H1 (cell line): ENCODE measurements around the gene DRD2. TPM values are rescaled to one million over a fixed set of nuclear protein-coding genes. Genes with fewer than 3 reads are reported as not detected.

Source experiments
- CTCF ChIA-PET: fragments of 300-600 bp; sonication (Branson Sonifier 250); formaldehyde crosslinking; loops from one replicate; lab custom pipeline; 2021; ENCODE audit not compliant: partially characterized antibody; lab: Charles Lee
- POLR2A ChIA-PET: fragments of 300-600 bp; sonication (Branson Sonifier 250); formaldehyde crosslinking; loops from one replicate; lab custom pipeline; 2021; ENCODE audit warnings: inconsistent platforms; ENCODE audit not compliant: partially characterized antibody; lab: Charles Lee
- DNase-seq, 2 experiments: peaks; one replicate each; pipeline versions ENCODE4 v3.0.0 to v3.0.0-alpha.2; 2010 to 2022; ENCODE audit warnings: low spot score in 2 of 2, low read depth in 1 of 2, mixed read lengths in 1 of 2
- FAIRE-seq: peaks from 2 replicates; lab custom pipeline; 2011; peaks lifted over from hg19 to GRCh38; lab: Jason Lieb, UNC
- H2AFZ ChIP-seq: 2 replicates; pipeline ENCODE4 v1.8.1; 2012; ENCODE audit warnings: low read length, inconsistent platforms
- H2AK5ac ChIP-seq: 2 replicates; pipeline ENCODE4 v1.6.1; 2013; ENCODE audit warnings: low read depth, low read length
- H2BK120ac ChIP-seq: replicated peaks from 2 replicates; pipeline ENCODE3; 2013; ENCODE audit warnings: low read depth, low read length, inconsistent platforms
- H2BK12ac ChIP-seq: 2 replicates; pipeline ENCODE4 v1.6.1; 2013; ENCODE audit warnings: low read depth, low read length
- H2BK15ac ChIP-seq: 2 replicates; pipeline ENCODE4 v1.6.1; 2013; ENCODE audit warnings: low read length
- H2BK20ac ChIP-seq: 2 replicates; pipeline ENCODE4 v1.6.1; 2013; ENCODE audit warnings: low read length
- H2BK5ac ChIP-seq: 2 replicates; pipeline ENCODE4 v1.6.1; 2013; ENCODE audit warnings: low read depth, low read length
- H3K14ac ChIP-seq: 2 replicates; pipeline ENCODE4 v1.6.1; 2013; ENCODE audit warnings: inconsistent platforms; ENCODE audit not compliant: insufficient read length
- H3K18ac ChIP-seq: 2 replicates; pipeline ENCODE4 v1.6.1; 2013; ENCODE audit warnings: low read length; ENCODE audit errors: extremely low read depth
- H3K23ac ChIP-seq: 2 replicates; pipeline ENCODE4 v1.6.1; 2013; ENCODE audit warnings: inconsistent platforms; ENCODE audit not compliant: insufficient read length
- H3K23me2 ChIP-seq: 2 replicates; pipeline ENCODE4 v1.6.1; 2013; ENCODE audit warnings: low read depth, low read length
- H3K27ac ChIP-seq: 2 replicates; pipeline ENCODE4 v1.6.1; 2011; ENCODE audit warnings: low read depth, low read length, inconsistent platforms
- H3K27me3 ChIP-seq, 4 experiments: replicated peaks in 1 of 4; 1 replicate in 1 of 4; 2 replicates in 3 of 4; pipeline versions ENCODE4 v1.6.1 to v1.8.1; 2011 to 2013; ENCODE audit warnings: low read length in 3 of 4, mild to moderate bottlenecking in 3 of 4, inconsistent platforms in 2 of 4, mixed read lengths in 2 of 4, moderate library complexity in 1 of 4; ENCODE audit not compliant: control insufficient read depth in 3 of 4, insufficient read depth in 3 of 4; ENCODE audit errors: extremely low read depth in 1 of 4
- H3K36me3 ChIP-seq, 4 experiments: 2 replicates each; pipeline versions ENCODE4 v1.6.1 to v1.8.1; 2011 to 2013; ENCODE audit warnings: mild to moderate bottlenecking in 4 of 4, low read length in 3 of 4, moderate library complexity in 2 of 4, control low read depth in 1 of 4, inconsistent platforms in 1 of 4; ENCODE audit not compliant: insufficient read depth in 4 of 4, control insufficient read depth in 2 of 4
- H3K4ac ChIP-seq: replicated peaks from 2 replicates; pipeline ENCODE3; 2013; ENCODE audit warnings: low read length, low read depth, mixed read lengths, inconsistent platforms; ENCODE audit not compliant: insufficient read length
- H3K4me1 ChIP-seq, 4 experiments: replicated peaks in 1 of 4; 1 replicate in 1 of 4; 2 replicates in 3 of 4; pipeline versions ENCODE4 v1.6.1 to v1.8.1; 2011 to 2013; ENCODE audit warnings: low read length in 3 of 4, inconsistent platforms in 2 of 4, mixed read lengths in 1 of 4; ENCODE audit not compliant: insufficient read depth in 4 of 4, control insufficient read depth in 3 of 4
- H3K4me2 ChIP-seq, 2 experiments: 2 replicates each; pipeline versions ENCODE4 v1.6.1 to v1.8.1; 2011 to 2013; ENCODE audit warnings: low read depth in 2 of 2, low read length in 2 of 2, control low read depth in 1 of 2, inconsistent platforms in 1 of 2, mild to moderate bottlenecking in 1 of 2; ENCODE audit not compliant: insufficient read depth in 1 of 2
- H3K4me3 ChIP-seq, 4 experiments: fragments of 200-600, 300-600 bp in 1 of 4; sonication (generic), shearing (Covaris generic), sonication (Bioruptor Twin) in 1 of 4; 2 replicates each; pipeline versions ENCODE4 v1.5.1 to v1.8.1; 2011 to 2016; ENCODE audit warnings: low read length in 4 of 4, low read depth in 3 of 4, control low read depth in 2 of 4, inconsistent platforms in 2 of 4, mild to moderate bottlenecking in 2 of 4, mixed read lengths in 1 of 4, moderate library complexity in 1 of 4; ENCODE audit not compliant: insufficient read depth in 2 of 4; ENCODE audit errors: extremely low read depth in 1 of 4
- H3K56ac ChIP-seq: replicated peaks from 2 replicates; pipeline ENCODE3; 2013; ENCODE audit warnings: low read depth, mild to moderate bottlenecking, mixed read lengths, low read length, inconsistent platforms; ENCODE audit not compliant: insufficient read length
- H3K79me1 ChIP-seq: 2 replicates; pipeline ENCODE4 v1.6.1; 2013; ENCODE audit warnings: low read depth, low read length, control low read depth
- H3K79me2 ChIP-seq, 2 experiments: 2 replicates each; pipeline versions ENCODE4 v1.6.1 to v1.8.1; 2012 to 2013; ENCODE audit warnings: low read length in 2 of 2, mild to moderate bottlenecking in 2 of 2, inconsistent platforms in 1 of 2; ENCODE audit not compliant: insufficient read depth in 2 of 2, control insufficient read depth in 1 of 2
- H3K9ac ChIP-seq, 4 experiments: replicated peaks in 1 of 4; 1 replicate in 1 of 4; 2 replicates in 3 of 4; pipeline versions ENCODE4 v1.6.1 to v1.8.1; 2011 to 2013; ENCODE audit warnings: low read depth in 3 of 4, low read length in 3 of 4, control low read depth in 2 of 4, mild to moderate bottlenecking in 2 of 4, moderate library complexity in 2 of 4, inconsistent platforms in 1 of 4; ENCODE audit errors: extremely low read depth in 1 of 4
- H3K9me3 ChIP-seq, 2 experiments: 2 replicates each; pipeline versions ENCODE4 v1.6.1 to v1.8.1; 2012 to 2013; ENCODE audit warnings: mild to moderate bottlenecking in 2 of 2, moderate library complexity in 2 of 2, control low read depth in 1 of 2, inconsistent platforms in 1 of 2, low read depth in 1 of 2, low read length in 1 of 2, mixed read lengths in 1 of 2; ENCODE audit not compliant: insufficient read depth in 2 of 2
- H4K20me1 ChIP-seq, 2 experiments: replicated peaks in 1 of 2; 2 replicates each; pipeline versions ENCODE3 to v1.8.1; 2011 to 2013; ENCODE audit warnings: inconsistent platforms in 2 of 2, low read length in 2 of 2, mild to moderate bottlenecking in 1 of 2; ENCODE audit not compliant: insufficient read depth in 2 of 2, control insufficient read depth in 1 of 2
- H4K5ac ChIP-seq: 2 replicates; pipeline ENCODE4 v1.6.1; 2013; ENCODE audit warnings: low read length, low read depth, mixed read lengths, inconsistent platforms; ENCODE audit not compliant: insufficient read length
- H4K8ac ChIP-seq: 2 replicates; pipeline ENCODE4 v1.8.0; 2013; ENCODE audit warnings: mild to moderate bottlenecking, moderate library complexity, low read length, inconsistent platforms; ENCODE audit not compliant: insufficient read depth; ENCODE audit errors: extremely low read depth
- H4K91ac ChIP-seq: replicated peaks from 2 replicates; pipeline ENCODE3; 2013; ENCODE audit warnings: low read length, mixed read lengths, inconsistent platforms; ENCODE audit not compliant: insufficient read length
- SIN3A ChIP-seq, 2 experiments: IDR thresholded peaks in 1 of 2; conservative IDR thresholded peaks in 1 of 2; 2 replicates each; pipeline ENCODE4 v1.6.1; 2011 to 2012; ENCODE audit warnings: low read length in 2 of 2, improper control_type of control experiment in 1 of 2, low read depth in 1 of 2, mild to moderate bottlenecking in 1 of 2
- WGBS, 2 experiments: shearing (Covaris generic) in 1 of 2; methylation state at CpG; one replicate each; pipeline versions ENCODE4 v1.1.6 to v1.1.7; 2013 to 2015; ENCODE audit warnings: low lambda C conversion rate in 2 of 2, mixed read lengths in 2 of 2, inconsistent platforms in 1 of 2, low coverage in 1 of 2, missing lambda C conversion rate in 1 of 2; ENCODE audit not compliant: insufficient replicate concordance in 2 of 2, insufficient coverage in 1 of 2, insufficient read length in 1 of 2; ENCODE audit errors: extremely low coverage in 1 of 2, missing lambda C conversion rate in 1 of 2; 5-methylcytosine and 5-hydroxymethylcytosine counted together
- polyA plus RNA-seq, 7 experiments: library from polyadenylated mRNA; depleted of rRNA in 3 of 7; stranded (reverse) in 5 of 7; unstranded in 2 of 7; fragments of >200 nt in 5 of 7; fragments of 200-250 nt in 2 of 7; gene quantifications; 1 replicate in 5 of 7; 2 replicates in 1 of 7; 4 replicates in 1 of 7; pipeline versions ENCODE4 v1.2.1 to v1.2.3, GENCODE V29; 2011 to 2013; ENCODE audit warnings: missing spikeins in 2 of 7, mixed read lengths in 2 of 7
- total RNA-seq: library from RNA; stranded (reverse); fragmentation: NEBNext Ultra II Directional; extraction: Animal tissue kit (Norgen Biotek cat#: 25700); gene quantifications from 2 replicates; pipeline ENCODE4 v1.2.1, GENCODE V29; 2021

Gene DRD2
- total and polyA plus RNA-seq, 2 of the 8 experiments (the other 6 are each of a cell fraction or from before 2014, with no cell fraction given), result 0.26 to 0.41 TPM

DNA sequence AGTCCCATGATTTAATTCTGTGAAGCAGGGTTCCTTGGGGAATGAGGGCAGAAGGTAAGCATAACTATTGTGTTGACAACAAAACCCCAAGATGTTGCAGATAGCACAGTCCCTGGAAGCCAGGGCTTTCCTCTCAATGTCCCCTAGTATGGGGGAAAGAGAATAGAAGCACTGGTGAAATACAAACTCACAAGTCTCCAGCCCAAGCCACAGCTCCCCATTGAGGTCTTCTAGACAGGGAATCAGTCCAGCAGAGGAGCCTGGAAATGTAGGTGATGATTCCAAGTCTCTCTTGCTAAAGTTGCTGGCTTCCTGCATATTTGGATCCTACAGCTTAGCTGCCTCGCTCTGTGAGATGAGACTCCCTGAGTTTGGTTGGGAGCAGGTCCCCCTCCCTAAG lies 31.7 kb upstream of the DRD2 start:
- H3K27ac ChIP-seq, result no peak overlapping the region
- no peaks in the 10 kb centered on the region for H3K4me1 ChIP-seq
- FAIRE-seq (no peak), DNase-seq (no peak)
- no peak overlapping the region for H2AK5ac ChIP-seq
- no peak overlapping the region for H3K18ac ChIP-seq
- no peak overlapping the region for H2BK15ac ChIP-seq
- H4K91ac ChIP-seq, result no peak overlapping the region
- H3K23me2 ChIP-seq, result no peaks in the 10 kb centered on the region; the same call in 1 of the 2 replicates
- no peaks in the 10 kb centered on the region for H3K9me3 ChIP-seq
- H4K5ac ChIP-seq, result no peak overlapping the region
- no peaks in the 10 kb centered on the region for H3K79me1 ChIP-seq
- no peak overlapping the region for H2BK20ac ChIP-seq
- H3K4me2 ChIP-seq, result no peak overlapping the region
- H3K79me2 ChIP-seq, result no peaks in the 10 kb centered on the region
- no peak overlapping the region for H2BK120ac ChIP-seq
- no peak overlapping the region for H2AFZ ChIP-seq
- H3K27me3 ChIP-seq, result no peaks in the 10 kb centered on the region
- H4K20me1 ChIP-seq, result no peaks in the 10 kb centered on the region
- H3K36me3 ChIP-seq, result no peaks in the 10 kb centered on the region
- 90% methylated on average over 1 of the region's 1 CpG; no CpG with 5 or more reads in 1 of the 2 experiments for WGBS, 2 experiments
- ChIA-PET CTCF (interaction anchor here (0.7 to 1.1 kb wide), 5 partner anchors 14 to 1394 kb away, joined by 3 read pairs; no protein-coding TSS in a partner anchor), POLR2A (no interaction called here)
- no peak overlapping the region for H3K4me3 ChIP-seq
- H3K4ac ChIP-seq, result no peak overlapping the region
- no peak overlapping the region for H3K14ac ChIP-seq
- no peak overlapping the region for H2BK5ac ChIP-seq
- H3K23ac ChIP-seq, result no peak overlapping the region
- H3K56ac ChIP-seq, result no peak overlapping the region
- no peak overlapping the region; the same call in 1 of the 2 replicates for H4K8ac ChIP-seq
- H3K9ac ChIP-seq, result no peak overlapping the region
- H2BK12ac ChIP-seq, result no peak overlapping the region
- no peak for TF ChIP-seq SIN3A (conservative IDR thresholded peaks at IDR 0.05 in 1 of 2, IDR thresholded peaks at IDR 0.05 in 1 of 2; ENCODE audit: low read depth in 1 of 2, low read length in 2 of 2)
